ENCODE results near the gene AK3.
A peak's percentile ranks its signal among the peaks of the same experiment; 100 is the strongest.

The AK3 gene

GRCh38 chr9:4746278-4747030 is 5.5 kb upstream of the AK3 start:
- DNase-seq, result no peak

- DNase-seq, result peak in 1 of 14 donors; percentile 1
Measured at GRCh38 chr9:4743131-4743875, 2.3 kb upstream of the AK3 start.

- peak in 1 of 14 donors; percentile 21 for DNase-seq
Measured at GRCh38 chr9:4742246-4742645, 1.2 kb upstream of the AK3 start.

- peak in 10 of 14 donors; percentile 22 to 66 (median 52) for DNase-seq
Measured at GRCh38 chr9:4741365-4742089, 525 bp upstream of the AK3 start.

GRCh38 chr9:4740388-4740637 is 689 bp downstream of the AK3 start:
- no peak for DNase-seq

GRCh38 chr9:4739587-4740387 is 1.2 kb downstream of the AK3 start:
- no peak for DNase-seq

- no peak for DNase-seq
Measured at GRCh38 chr9:4738866-4739586, 2.0 kb downstream of the AK3 start.

- no peak for DNase-seq
Measured at GRCh38 chr9:4734150-4734549, 6.9 kb downstream of the AK3 start.

- no peak for DNase-seq
Measured at GRCh38 chr9:4732890-4733289, 8.1 kb downstream of the AK3 start.

GRCh38 chr9:4727593-4727992 is 13.4 kb downstream of the AK3 start:
- no peak for DNase-seq

GRCh38 chr9:4725706-4726442 is 15.1 kb downstream of the AK3 start:
- no peak for DNase-seq

GRCh38 chr9:4721736-4722135 is 19.3 kb downstream of the AK3 start:
- DNase-seq, result no peak

GRCh38 chr9:4718911-4719310 is 22.1 kb downstream of the AK3 start:
- no peak for DNase-seq

- DNase-seq, result no peak
Measured at GRCh38 chr9:4717815-4718214, 23.2 kb downstream of the AK3 start.

- no peak for DNase-seq
Measured at GRCh38 chr9:4716163-4716562, 24.8 kb downstream of the AK3 start.

- no peak for DNase-seq
Measured at GRCh38 chr9:4714266-4715016, 26.6 kb downstream of the AK3 start.

- no peak for DNase-seq
Measured at GRCh38 chr9:4713849-4714248, 27.2 kb downstream of the AK3 start.

- no peak for DNase-seq
Measured at GRCh38 chr9:4709380-4709779, 31.6 kb downstream of the AK3 start.

- no peak for DNase-seq
Measured at GRCh38 chr9:4706971-4707622, 33.9 kb downstream of the AK3 start.

- DNase-seq, result no peak
Measured at GRCh38 chr9:4706021-4706420, 35.0 kb downstream of the AK3 start.

Measured in C1 segment of cervical spinal cord (tissue), 14 donors.